KOPT-K1 (cell line): ENCODE results near the gene PABPN1L.
"Not testable (repeated sequence)": the region's sequence is repeated elsewhere in the genome, so short reads cannot be mapped to it uniquely, and the experiment has no call there.

Source experiments
- H3K27ac ChIP-seq: fragments of 200-600 bp; sonication (generic); 2 replicates; pipeline ENCODE4 v1.5.1; 2016; ENCODE audit warnings: antibody characterized with exemption, mild to moderate bottlenecking, low read depth, low read length; ENCODE audit not compliant: poor library complexity, severe bottlenecking
- H3K36me3 ChIP-seq: fragments of 200-600 bp; sonication (generic); 2 replicates; pipeline ENCODE4 v1.5.1; 2017; ENCODE audit warnings: antibody characterized with exemption, mild to moderate bottlenecking, low read length, moderate library complexity; ENCODE audit not compliant: insufficient read depth
- H3K9me3 ChIP-seq: fragments of 200-600 bp; sonication (generic); 2 replicates; pipeline ENCODE4 v1.5.1; 2017; ENCODE audit warnings: antibody characterized with exemption, low read length, mild to moderate bottlenecking; ENCODE audit not compliant: insufficient read depth, poor library complexity, severe bottlenecking

PABPN1L gene

DNA sequence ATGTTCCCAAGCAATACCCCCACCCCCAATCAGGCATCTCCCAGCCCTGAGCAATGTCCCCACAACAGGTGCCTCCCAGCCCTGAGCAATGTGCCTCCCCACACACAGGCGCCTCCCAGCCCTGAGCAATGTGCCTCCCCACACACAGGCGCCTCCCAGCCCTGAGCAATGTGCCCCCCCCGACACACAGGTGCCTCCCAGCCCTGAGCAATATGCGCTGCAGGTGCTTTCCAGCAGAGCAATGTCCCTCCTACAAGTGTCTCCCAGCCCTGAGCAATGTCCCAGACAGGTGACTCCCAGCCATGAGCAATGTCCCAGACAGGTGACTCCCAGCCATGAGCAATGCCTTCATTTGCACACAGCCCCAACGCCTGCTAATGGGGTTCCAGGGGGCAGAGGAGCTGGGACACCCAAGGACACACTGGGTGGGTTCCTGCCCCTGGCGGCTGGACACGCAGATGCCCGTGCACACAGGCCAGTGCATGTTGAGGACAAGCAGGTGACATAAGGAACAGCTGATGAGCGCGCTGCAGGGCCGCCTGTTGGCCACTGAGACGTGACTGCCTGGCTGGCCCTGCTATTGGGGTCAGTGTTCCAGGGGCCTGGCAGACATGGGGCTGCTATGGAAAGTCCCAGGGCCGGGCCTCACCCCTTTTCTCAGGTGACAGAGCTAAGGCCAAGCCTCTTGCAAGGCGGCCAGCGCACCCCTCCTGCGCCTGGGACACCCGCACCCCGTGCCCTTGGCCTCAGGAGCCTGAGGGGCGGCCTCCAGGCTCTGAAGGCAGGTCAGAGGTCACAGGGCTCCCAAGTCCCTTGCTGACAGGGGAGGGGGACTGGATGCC, 26.9 kb upstream of the PABPN1L start:
- H3K27ac ChIP-seq, result no peak overlapping the region
- peaks cover 95% of the 10 kb centered on the region for H3K36me3 ChIP-seq
- peaks cover 5% of the 10 kb centered on the region for H3K9me3 ChIP-seq

GRCh38 chr16:88892065-88892464, 25.6 kb upstream of the PABPN1L start:
- Histone ChIP-seq H3K27ac (no peak overlapping the region), H3K9me3 (peaks cover 5% of the 10 kb centered on the region), H3K36me3 (peaks cover 93% of the 10 kb centered on the region)

DNA sequence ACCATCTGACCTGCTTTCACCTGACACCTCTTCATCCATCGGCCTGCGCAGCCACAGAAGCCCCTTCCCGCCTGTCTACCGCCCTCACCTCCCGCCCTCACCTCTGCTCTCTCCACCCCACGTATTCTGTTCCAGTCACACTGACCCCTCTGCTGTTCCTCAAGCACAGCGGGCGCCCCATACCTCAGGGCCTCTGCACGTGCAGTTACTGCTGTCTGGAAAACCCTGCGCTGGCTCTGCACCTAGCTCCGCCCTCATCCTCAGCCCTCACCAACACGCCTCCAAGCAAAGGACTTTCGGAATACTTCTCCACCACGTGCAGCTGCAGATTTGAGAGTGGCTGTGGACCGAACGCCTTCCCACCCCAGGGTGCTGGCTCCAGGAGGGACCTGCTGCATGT, 24.6 kb upstream of the PABPN1L start:
- no peak overlapping the region for H3K27ac ChIP-seq
- H3K9me3 ChIP-seq, result peaks cover 5% of the 10 kb centered on the region
- peaks cover 93% of the 10 kb centered on the region for H3K36me3 ChIP-seq

GRCh38 chr16:88889702-88890352, 23.4 kb upstream of the PABPN1L start:
- H3K36me3 ChIP-seq, result peaks cover 93% of the 10 kb centered on the region
- not testable (repeated sequence) for H3K9me3 ChIP-seq, H3K27ac ChIP-seq

DNA sequence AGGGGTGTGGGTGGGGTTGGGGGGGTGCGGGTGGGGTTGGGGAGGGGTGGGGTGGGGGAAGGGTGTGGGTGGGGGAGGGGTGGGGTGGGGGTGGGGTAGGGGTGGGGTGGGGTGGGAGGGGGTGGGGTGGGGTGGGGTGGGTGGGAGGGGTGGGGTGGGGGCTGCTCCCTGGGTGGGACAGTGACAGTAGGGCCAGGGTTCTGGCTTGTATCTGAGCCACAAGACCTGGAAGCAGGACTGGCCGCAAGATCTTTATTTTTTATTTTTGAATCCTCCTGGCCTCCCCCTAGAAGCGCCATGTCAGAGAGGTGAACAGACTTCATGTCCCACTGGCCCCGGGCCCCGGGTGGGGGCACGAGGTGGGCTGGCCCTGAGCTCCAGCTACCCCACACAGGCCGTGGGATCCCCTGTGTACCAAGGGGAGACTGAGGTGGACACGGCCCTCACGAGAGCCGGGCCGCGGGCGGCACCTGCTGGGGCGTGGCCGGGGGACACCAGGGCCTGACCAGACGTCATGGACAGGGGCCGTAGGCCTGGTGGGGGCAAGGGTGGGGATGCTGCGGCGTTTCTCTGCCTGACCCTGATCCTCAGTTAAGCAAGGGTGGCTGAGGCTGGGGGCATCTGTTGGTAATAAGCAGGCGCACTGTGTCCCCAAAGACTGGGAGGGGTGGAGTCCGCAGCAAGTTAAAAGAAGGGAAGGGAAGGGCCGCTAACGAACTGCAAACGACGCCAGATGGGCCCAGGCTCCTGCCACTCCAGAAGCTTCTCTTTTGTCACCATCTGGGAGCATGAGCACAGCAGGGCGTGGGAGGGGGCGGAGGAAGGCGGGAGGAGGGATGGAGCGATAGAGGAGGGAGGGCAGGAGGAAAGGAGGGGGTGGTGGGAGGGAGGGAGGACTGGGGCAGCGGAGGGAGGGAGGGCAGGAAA, 22.3 kb upstream of the PABPN1L start:
- peaks cover 5% of the 10 kb centered on the region for H3K9me3 ChIP-seq
- H3K27ac ChIP-seq, result no peak overlapping the region
- H3K36me3 ChIP-seq, result peaks cover 96% of the 10 kb centered on the region

GRCh38 chr16:88888057-88888456, 21.6 kb upstream of the PABPN1L start:
- peaks cover 96% of the 10 kb centered on the region for H3K36me3 ChIP-seq
- peaks cover 5% of the 10 kb centered on the region for H3K9me3 ChIP-seq
- no peak overlapping the region for H3K27ac ChIP-seq

DNA sequence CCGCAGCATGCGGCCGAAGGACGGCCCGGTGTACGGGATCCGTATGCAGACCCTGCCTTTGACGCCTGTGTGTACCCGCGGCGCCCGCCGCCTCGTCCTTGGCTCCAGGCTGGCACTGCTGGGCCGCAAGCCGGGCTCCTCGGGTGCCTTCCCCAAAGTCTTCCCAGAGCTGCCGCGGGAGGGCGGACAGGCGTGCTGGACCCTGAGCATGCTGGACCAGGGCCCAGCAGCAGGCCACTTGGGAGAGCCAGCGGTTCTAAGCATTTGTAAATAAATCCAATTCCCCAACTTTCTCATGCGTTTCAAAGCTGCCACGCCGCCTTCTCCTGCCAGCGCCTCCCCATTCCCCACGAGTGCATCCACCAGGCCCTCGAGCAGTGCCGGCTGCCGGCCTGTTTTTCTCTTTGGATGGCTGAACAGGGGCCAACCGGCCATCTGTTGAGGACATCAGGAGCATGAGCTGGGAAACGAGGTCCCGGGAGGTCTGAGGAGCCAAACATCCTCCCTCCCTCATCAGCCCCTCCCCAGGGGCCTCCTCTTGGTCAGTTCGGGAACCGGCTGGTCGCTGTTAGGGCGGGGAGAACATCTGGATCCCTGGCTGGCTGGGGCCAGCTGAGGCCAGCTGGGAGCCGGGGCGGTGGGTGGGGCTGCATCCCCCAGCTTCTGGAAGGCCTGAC, 20.5 kb upstream of the PABPN1L start:
- Histone ChIP-seq H3K36me3 (peaks cover 96% of the 10 kb centered on the region), H3K27ac (no peak overlapping the region)

GRCh38 chr16:88886420-88886844, 20.0 kb upstream of the PABPN1L start:
- Histone ChIP-seq H3K36me3 (peaks cover 96% of the 10 kb centered on the region), H3K9me3 (peaks cover 5% of the 10 kb centered on the region), H3K27ac (no peak overlapping the region)

More for the DNA sequence above, 20.5 kb upstream of the PABPN1L start:
- H3K9me3 ChIP-seq, result peaks cover 5% of the 10 kb centered on the region

GRCh38 chr16:88885693-88886280, 19.3 kb upstream of the PABPN1L start:
- Histone ChIP-seq H3K27ac (no peak overlapping the region), H3K9me3 (no peaks in the 10 kb centered on the region), H3K36me3 (peaks cover 96% of the 10 kb centered on the region)

DNA sequence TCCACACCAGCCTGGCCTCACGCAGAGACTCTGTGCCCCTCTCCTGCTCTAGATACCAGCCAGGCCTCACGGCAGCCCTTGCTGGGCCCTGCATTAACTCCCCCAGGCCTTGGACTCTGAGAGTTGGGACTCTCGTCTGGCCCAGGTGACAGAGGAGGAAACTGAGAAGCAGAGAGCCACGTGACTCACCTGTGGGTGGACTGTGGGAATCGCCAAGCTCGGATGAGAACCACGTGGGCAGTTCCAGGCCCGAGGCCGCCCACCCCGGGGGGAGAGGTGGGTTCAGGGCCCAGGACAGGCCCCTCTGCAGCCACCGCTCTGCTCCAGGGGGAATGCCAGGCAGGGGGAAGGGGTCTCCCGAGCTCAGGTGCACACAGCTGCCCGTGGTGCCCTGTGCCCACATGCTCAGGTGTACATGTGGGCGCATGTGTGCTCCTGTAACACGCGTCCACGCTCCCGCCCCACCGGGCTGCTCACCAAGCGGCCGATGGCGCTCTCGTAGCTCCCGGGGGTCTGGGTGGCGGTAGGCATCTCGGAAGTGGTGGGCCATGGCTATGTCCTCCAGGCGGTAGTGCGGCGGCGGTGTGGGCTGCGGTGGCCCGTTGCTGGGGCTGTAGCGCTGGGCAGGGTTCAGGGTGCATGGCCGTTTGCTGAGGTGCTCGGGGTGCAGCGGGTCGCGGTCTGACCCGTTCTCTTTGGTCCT, 18.3 kb upstream of the PABPN1L start:
- H3K36me3 ChIP-seq, result peaks cover 96% of the 10 kb centered on the region
- H3K9me3 ChIP-seq, result no peaks in the 10 kb centered on the region
- no peak overlapping the region for H3K27ac ChIP-seq

- Histone ChIP-seq H3K9me3 (no peaks in the 10 kb centered on the region), H3K36me3 (peaks cover 97% of the 10 kb centered on the region), H3K27ac (no peak overlapping the region)
Observed at GRCh38 chr16:88883946-88884345, 17.5 kb upstream of the PABPN1L start.

DNA sequence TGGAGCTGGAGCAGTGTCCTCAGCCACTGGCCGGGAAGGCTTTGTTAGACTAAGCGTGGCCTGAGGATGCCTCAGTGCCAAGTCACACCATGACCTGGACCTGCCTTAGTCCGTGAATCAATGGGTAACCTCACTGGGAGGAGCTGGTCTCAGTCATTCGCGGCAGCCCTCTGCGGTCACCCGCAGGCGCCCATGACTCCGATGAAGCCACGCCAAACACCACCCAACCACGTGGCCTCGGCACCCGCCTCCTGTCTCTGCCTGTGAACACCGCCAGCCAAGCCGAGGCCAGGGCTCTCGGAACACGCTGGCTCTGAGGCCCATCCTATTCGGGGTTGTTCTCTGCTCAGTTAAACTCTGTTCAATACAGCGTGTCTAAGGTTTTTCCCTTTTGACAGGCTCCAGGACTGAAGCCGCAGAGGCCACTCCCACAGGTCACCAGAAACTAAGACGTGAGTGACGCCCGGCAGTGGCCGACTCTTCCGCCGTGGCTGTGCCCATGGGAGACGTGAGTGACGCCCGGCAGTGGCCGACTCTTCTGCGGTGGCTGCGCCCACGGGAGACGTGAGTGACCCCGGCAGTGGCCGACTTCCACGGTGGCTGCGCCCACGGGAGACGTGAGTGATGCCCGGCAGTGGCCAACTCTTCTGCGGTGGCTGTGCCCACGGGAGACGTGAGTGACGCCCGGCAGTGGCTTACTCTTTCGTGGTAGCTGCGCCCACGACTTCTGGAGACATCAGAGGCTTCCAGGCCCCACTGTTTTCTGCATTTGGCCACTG, 16.8 kb upstream of the PABPN1L start:
- Histone ChIP-seq H3K27ac (no peak overlapping the region), H3K36me3 (peaks cover 99% of the 10 kb centered on the region), H3K9me3 (no peaks in the 10 kb centered on the region)

- Histone ChIP-seq H3K9me3 (no peaks in the 10 kb centered on the region), H3K27ac (no peak overlapping the region), H3K36me3 (peaks cover 100% of the 10 kb centered on the region)
Observed at GRCh38 chr16:88882358-88883030, 16.0 kb upstream of the PABPN1L start.
